Measurements from ENCODE around the gene CYP2C18. TPM values are rescaled to one million over a fixed set of nuclear protein-coding genes. Genes with fewer than 3 reads are reported as not detected.
"Not testable (repeated sequence)": the region's sequence is repeated elsewhere in the genome, so short reads cannot be mapped to it uniquely, and the experiment has no call there.

Gene CYP2C18
- total RNA-seq, 4 donors from 2014 or later, result 2.7 to 6.8 (median 5.7) TPM

DNA sequence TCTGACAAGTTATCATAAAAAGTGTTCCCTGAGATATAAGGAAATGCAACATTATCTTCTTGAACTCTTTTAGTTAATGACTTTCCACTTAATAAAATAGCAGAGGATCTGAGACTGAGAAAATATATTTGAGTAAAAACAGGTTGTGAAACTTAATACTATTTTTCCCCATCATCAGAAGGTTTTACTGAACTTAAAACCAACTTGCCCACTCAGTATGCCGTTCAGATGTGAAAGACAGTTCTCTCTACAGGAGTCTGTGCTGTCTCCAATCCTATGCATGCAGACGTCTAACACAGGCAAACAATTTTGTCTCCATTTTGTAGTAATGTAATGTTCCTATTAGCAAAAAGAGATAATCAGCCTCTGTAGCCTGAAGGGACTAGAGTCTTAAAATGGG is 38.2 kb upstream of the CYP2C18 start:
- 20 to 29% methylated on average over 2 of the region's 2 CpGs for WGBS, 2 donors
- TF ChIP-seq CTCF (IDR thresholded peaks at IDR 0.05) (no peak), POLR2A (IDR thresholded peaks at IDR 0.05) (no peak)
- DNase-seq (ENCODE audit: low spot score in 2 of 2), result no peak
- intact Hi-C loops (cut with DNase I; ENCODE audit: low total_unique reads), result no loop called here
- H3K4me3 ChIP-seq (ENCODE audit: low read depth, poor library complexity, severe bottlenecking), result no peak overlapping the region

GRCh38 chr10:94655201-94655600 is 28.3 kb upstream of the CYP2C18 start:
- DNase-seq (ENCODE audit: low spot score in 2 of 2); H3K4me3 ChIP-seq (ENCODE audit: low read depth, poor library complexity, severe bottlenecking); intact Hi-C loops (cut with DNase I; ENCODE audit: low total_unique reads): not testable (repeated sequence)

GRCh38 chr10:94663061-94663460 is 20.5 kb upstream of the CYP2C18 start:
- H3K4me3 ChIP-seq (ENCODE audit: low read depth, poor library complexity, severe bottlenecking); DNase-seq (ENCODE audit: low spot score in 2 of 2): not testable (repeated sequence)
- 83 to 95% methylated on average over 4 of the region's 4 CpGs for WGBS, 2 donors

DNA sequence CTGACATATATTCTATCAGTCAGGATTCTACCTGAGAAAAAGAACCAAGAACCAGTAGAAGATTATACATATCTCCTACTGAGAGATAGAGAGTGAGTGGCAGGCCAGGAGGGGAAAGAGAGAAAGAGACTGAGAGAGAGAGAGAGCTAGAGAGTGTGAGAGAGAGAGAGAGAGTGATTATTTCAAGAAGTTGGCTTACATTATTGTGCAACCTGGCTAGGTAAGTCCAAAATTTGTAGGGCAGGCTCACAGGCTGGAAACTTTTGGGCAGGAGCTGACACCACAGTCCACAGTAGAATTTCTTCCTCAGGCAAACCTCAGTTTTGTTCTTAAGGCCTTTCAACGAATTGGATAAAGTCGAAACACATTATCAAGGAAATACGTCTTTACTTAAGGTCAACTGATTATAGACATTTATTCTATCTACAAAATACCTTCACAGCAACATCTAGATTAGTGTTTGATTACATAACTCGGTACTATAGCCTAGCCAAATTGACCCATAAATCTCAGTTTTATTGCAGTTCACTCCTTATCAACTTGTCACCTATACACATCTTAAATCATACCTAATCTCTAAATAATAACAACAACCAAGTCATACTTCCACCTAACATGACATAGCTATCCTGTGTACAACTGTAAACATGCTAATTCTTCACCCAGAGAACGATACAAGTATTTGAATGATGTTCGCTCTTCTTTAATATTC is 17.0 kb upstream of the CYP2C18 start:
- no peak overlapping the region for H3K4me3 ChIP-seq (ENCODE audit: low read depth, poor library complexity, severe bottlenecking)
- TF ChIP-seq CTCF (IDR thresholded peaks at IDR 0.05) (no peak), POLR2A (IDR thresholded peaks at IDR 0.05) (no peak)
- intact Hi-C loops (cut with DNase I; ENCODE audit: low total_unique reads), result no loop called here
- DNase-seq (ENCODE audit: low spot score in 2 of 2), result no peak
- WGBS, 2 donors, result 70 to 75% methylated on average over 6 of the region's 6 CpGs

More at GRCh38 chr10:94663061-94663460, 20.5 kb upstream of the CYP2C18 start:
- intact Hi-C loops (cut with DNase I; ENCODE audit: low total_unique reads), result not testable (repeated sequence)

- intact Hi-C loops (cut with DNase I; ENCODE audit: low total_unique reads), result no loop called here
- TF ChIP-seq POLR2A (IDR thresholded peaks at IDR 0.05) (no peak), CTCF (IDR thresholded peaks at IDR 0.05) (no peak)
- WGBS, 2 donors, result 88 to 100% methylated on average over 1 of the region's 1 CpG
- no peak overlapping the region for H3K4me3 ChIP-seq (ENCODE audit: low read depth, poor library complexity, severe bottlenecking)
- no peak for DNase-seq (ENCODE audit: low spot score in 2 of 2)
Observed at GRCh38 chr10:94673614-94674321, 9.8 kb upstream of the CYP2C18 start.

GRCh38 chr10:94676496-94676895 is 7.0 kb upstream of the CYP2C18 start:
- TF ChIP-seq CTCF (IDR thresholded peaks at IDR 0.05) (no peak), POLR2A (IDR thresholded peaks at IDR 0.05) (no peak)
- WGBS, 2 donors, result 90 to 91% methylated on average over 2 of the region's 2 CpGs
- H3K4me3 ChIP-seq (ENCODE audit: low read depth, poor library complexity, severe bottlenecking), result no peak overlapping the region
- intact Hi-C loops (cut with DNase I; ENCODE audit: low total_unique reads), result no loop called here
- no peak for DNase-seq (ENCODE audit: low spot score in 2 of 2)

DNA sequence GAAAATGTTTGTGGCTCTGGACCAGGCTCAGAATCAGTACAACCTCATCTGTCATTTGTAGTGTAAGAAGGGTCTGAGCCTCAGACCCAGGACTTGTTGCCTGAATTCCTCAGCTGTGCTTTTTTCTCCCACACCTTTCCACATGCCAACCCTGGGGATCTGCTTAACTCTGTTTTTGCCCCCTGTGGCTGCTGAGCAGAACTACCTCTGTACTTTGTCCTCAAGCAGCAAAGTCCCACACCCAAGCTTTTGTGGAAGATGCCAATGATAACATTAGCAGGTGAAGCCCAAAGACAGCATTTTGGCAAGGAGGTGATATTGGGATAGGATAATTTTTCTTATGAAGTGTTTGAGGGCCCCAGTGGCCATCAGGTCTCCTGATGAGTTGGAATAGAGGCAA is 5.8 kb upstream of the CYP2C18 start:
- TF ChIP-seq POLR2A (IDR thresholded peaks at IDR 0.05), result no peak
- no peak for TF ChIP-seq CTCF (IDR thresholded peaks at IDR 0.05)
- intact Hi-C loops (cut with DNase I; ENCODE audit: low total_unique reads), result no loop called here
- no peak overlapping the region for H3K4me3 ChIP-seq (ENCODE audit: low read depth, poor library complexity, severe bottlenecking)
- DNase-seq (ENCODE audit: low spot score in 2 of 2), result no peak
